HUES64 (cell line): ENCODE data around the gene LCNL1. TPM values are rescaled to one million over a fixed set of nuclear protein-coding genes. Genes with fewer than 3 reads are reported as not detected.

Source experiments
- H3K27ac ChIP-seq: 2 replicates; pipeline ENCODE4 v1.7.0; 2013; ENCODE audit warnings: low read depth, low read length, inconsistent platforms
- H3K27me3 ChIP-seq: 2 replicates; pipeline ENCODE4 v1.6.1; 2013; ENCODE audit warnings: mild to moderate bottlenecking, low read length; ENCODE audit not compliant: insufficient read depth
- H3K36me3 ChIP-seq: 2 replicates; pipeline ENCODE4 v1.6.1; 2013; ENCODE audit warnings: mild to moderate bottlenecking, low read length; ENCODE audit not compliant: insufficient read depth
- H3K4me1 ChIP-seq: 2 replicates; pipeline ENCODE4 v1.6.1; 2013; ENCODE audit warnings: mild to moderate bottlenecking, low read length, moderate library complexity; ENCODE audit not compliant: insufficient read depth
- H3K4me3 ChIP-seq: 2 replicates; pipeline ENCODE4 v1.5.1; 2013; ENCODE audit warnings: mild to moderate bottlenecking, low read length, moderate library complexity
- H3K9ac ChIP-seq: 2 replicates; pipeline ENCODE4 v1.6.1; 2013; ENCODE audit warnings: mild to moderate bottlenecking, low read depth, low read length
- H3K9me3 ChIP-seq: 2 replicates; pipeline ENCODE4 v1.6.1; 2013; ENCODE audit warnings: low read depth, low read length; ENCODE audit not compliant: insufficient read depth
- WGBS: fragments of 150-250, 120-280 bp; methylation state at CpG from one replicate; pipeline ENCODE4 v1.1.7; 2013; ENCODE audit warnings: missing lambda C conversion rate; 5-methylcytosine and 5-hydroxymethylcytosine counted together
- polyA plus RNA-seq, 2 experiments: library from polyadenylated mRNA; stranded (reverse); fragments of 50-300 nt; gene quantifications; one replicate each; pipeline ENCODE4 v1.2.3, GENCODE V29; 2013

LCNL1 gene
- not detected for polyA plus RNA-seq (2013, experiment 1 of 2)
- polyA plus RNA-seq (2013, experiment 2 of 2) = 0.19 TPM

DNA sequence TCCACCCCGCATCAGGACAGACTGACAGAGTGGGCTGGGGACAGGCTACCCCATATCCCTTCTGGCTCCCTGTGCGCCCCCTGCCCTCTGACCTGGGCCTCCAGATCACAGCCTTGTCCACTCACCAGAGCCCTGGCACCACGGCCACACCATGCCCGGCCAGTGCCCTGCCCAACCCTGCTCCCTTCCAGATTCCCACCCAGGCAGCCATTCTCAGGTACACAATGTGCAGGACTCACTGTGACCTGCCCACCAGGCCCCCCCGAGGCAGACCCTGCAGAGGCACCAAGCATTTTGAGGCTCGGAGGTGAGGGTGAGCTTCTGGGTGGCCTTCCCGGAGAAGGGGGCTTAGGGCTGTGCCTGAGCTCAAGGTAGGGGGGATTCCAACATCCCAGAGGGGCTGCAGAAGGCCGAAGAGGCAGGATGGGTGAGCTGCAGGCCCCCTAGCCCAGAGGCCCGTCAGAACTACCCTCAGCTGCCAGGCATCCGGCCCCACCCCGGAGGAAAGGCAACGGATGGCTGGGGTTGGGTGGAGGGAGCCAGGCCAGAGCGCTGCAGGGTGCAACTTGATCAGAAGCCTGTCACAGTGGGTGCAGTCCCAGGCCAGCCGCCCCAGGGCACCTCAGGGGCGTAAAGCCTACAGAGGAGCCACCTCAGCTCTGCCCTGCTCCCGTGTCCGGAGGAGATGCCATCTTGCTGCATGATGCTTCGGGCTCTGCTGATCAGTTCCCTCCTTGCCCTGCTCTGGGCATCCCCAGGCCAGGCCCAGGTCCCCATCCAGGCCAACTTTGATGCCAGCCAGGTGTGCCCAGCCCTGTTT is at the start of gene LCNL1:
Gene LCNL1, plus strand, starts transcription at position 762 of the 820 bp plus-strand sequence. CDS start 594 bp downstream, outside the sequence.
- H3K27me3 ChIP-seq = peaks cover 33% of the 10 kb centered on the region
- no peaks in the 10 kb centered on the region for H3K36me3 ChIP-seq
- no peak within 1 kb of the TSS for H3K4me3 ChIP-seq
- no peaks in the 10 kb centered on the region for H3K9me3 ChIP-seq
- 88% methylated on average over 18 of the region's 18 CpGs for WGBS
- no peaks in the 10 kb centered on the region for H3K4me1 ChIP-seq
- H3K9ac ChIP-seq = no peak within 1 kb of the TSS
- no peak within 1 kb of the TSS for H3K27ac ChIP-seq

DNA sequence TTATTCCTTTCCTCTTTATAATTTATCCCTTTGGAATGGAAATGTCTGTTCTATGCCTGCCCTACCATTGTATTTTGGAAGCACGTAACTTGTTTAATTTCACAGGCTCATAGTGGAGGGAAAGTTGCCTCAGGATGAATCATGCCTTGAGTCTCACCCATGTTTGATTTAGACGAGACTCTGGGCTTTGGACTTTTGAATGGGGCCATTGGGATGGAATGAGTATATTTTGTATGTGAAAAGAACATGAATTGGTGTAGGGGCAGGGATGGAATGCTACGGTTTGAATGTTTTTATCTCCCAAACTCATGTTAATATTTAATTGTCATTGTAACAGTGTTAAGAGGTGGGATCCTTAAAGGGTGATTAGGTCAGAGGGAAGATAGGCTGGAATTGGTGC is 48.5 kb upstream of the LCNL1 start:
- no peaks in the 10 kb centered on the region for H3K27me3 ChIP-seq
- H3K27ac ChIP-seq = no peak overlapping the region
- no peaks in the 10 kb centered on the region for H3K4me1 ChIP-seq
- whole genome bisulfite sequencing = 91% methylated on average over 3 of the region's 3 CpGs
- H3K36me3 ChIP-seq = peaks cover 8% of the 10 kb centered on the region
- H3K4me3 ChIP-seq = no peak overlapping the region
- no peak overlapping the region for H3K9ac ChIP-seq
- no peaks in the 10 kb centered on the region for H3K9me3 ChIP-seq

DNA sequence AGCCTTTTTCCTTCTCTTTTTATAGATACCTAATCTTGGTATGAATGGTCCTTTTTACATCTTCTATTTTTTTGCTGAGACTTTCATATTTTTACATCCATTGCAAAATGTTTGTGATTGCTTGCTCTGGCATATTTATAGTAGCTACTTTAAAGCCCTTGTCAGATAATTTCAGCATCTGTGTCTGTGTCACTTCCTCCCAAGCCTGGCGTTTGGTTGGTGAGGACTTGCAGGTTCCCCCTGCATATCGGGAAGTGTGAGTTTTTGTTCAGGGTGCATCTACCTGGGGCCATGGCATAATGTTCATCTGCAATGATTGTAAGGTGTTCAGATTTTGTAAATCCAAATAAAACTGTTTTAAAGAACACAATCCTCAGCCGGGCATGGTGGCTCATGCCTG is 47.1 kb upstream of the LCNL1 start:
- Histone ChIP-seq H3K9me3 (no peaks in the 10 kb centered on the region), H3K4me3 (no peak overlapping the region), H3K4me1 (no peaks in the 10 kb centered on the region), H3K9ac (no peak overlapping the region), H3K27ac (no peak overlapping the region), H3K36me3 (peaks cover 21% of the 10 kb centered on the region), H3K27me3 (no peaks in the 10 kb centered on the region)
- 96% methylated on average over 3 of the region's 3 CpGs for WGBS

DNA sequence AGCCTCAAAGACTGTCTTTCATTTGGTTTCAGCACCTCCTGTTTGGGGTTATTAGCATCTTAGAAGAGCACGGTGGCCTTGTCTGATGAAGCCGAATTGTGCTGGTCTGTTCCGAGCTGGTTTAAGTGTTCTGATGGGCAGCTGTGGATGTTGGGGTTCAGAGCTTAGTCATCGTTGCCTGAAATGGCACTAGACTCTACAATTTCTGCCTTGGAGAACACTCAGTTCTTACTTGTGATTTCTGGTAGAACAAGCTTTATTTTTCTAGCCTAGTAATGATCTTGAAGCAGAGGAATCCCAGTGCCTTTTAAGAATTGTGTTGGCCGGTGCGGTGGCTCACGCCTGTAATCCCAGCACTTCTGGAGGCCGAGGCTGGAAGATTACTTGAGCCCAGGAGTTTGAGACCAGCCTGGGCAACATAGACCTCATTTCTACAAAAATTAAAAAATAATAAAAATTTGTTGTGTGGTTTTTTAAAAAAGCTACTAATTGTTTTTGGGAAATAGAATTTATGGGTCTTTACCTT is 46.1 kb upstream of the LCNL1 start:
- Histone ChIP-seq H3K4me1 (no peaks in the 10 kb centered on the region), H3K9me3 (no peaks in the 10 kb centered on the region), H3K4me3 (no peak overlapping the region), H3K27ac (no peak overlapping the region), H3K36me3 (peaks cover 31% of the 10 kb centered on the region), H3K27me3 (no peaks in the 10 kb centered on the region), H3K9ac (no peak overlapping the region)
- WGBS = 91% methylated on average over 8 of the region's 8 CpGs

DNA sequence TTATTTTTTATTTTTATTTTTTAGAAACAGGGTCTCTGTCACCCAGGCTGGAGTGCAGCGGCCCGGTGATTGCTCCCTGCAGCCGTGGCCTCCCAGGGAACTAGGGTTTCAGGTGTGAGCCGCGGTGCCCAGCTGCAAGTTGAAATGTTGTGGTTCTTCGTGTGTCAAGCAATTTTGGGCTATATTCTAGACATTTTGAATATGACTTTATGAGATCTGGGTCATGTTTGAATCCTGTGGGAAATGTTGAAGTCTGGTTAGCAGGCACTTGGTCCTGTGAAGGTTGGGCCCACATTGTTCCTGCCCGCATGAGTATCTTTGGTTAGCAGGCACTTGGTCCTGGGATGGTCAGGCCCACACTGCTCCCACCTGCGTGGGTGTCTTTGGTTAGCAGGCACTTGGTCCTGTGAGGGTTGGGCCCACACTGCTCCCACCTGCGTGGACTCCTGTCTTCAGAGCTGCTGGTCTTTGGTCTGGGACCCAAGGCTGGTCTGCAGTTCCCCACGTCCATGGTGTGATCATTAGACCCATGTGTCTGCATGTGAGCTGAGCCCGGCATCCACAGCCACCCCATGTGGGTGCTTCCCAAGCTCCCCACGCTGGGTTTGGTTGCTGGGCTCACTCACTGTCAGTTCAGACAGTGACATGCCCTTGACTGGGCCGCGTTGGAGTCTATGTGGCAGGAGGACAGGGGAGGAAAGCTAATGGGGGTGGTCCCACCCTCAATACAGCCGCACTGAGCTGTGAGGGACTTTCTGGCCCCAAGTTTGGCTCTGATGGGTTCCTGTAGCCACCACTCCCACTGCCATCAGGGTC is 45.4 kb upstream of the LCNL1 start:
- WGBS = 96% methylated on average over 15 of the region's 15 CpGs
- H3K27me3 ChIP-seq = no peaks in the 10 kb centered on the region
- H3K4me3 ChIP-seq = no peak overlapping the region
- H3K9me3 ChIP-seq = no peaks in the 10 kb centered on the region
- H3K4me1 ChIP-seq = no peaks in the 10 kb centered on the region
- H3K27ac ChIP-seq = no peak overlapping the region
- peaks cover 35% of the 10 kb centered on the region for H3K36me3 ChIP-seq
- no peak overlapping the region for H3K9ac ChIP-seq

DNA sequence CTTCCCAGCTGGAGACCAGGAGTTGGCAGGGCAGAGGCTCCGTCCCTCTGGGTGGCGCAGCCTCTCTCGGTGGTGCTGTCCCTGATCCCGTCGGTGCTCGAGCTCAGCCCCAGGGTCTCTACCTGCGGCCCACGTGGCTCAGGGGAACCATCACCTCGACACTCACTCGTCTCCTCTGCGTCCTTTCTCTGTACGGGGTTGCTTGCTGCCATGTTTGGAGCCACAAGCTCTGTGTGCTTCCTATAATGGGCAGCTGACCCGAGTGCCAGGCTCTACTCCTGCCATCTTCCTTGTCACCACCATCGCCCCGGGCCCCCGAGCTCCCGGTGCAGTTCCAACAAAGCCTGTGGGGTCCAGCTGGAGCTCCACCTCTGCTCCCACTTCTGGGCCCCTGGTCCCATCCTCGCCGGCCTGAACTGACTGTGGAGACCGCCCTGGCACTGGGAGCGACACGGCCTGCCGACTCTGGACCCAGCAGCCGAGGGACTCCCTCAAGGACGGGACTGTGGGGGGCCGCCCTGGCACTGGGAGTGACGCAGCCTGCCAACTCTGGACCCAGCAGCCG is 43.3 kb upstream of the LCNL1 start:
- H3K27ac ChIP-seq = no peak overlapping the region
- no peak overlapping the region for H3K9ac ChIP-seq

DNA sequence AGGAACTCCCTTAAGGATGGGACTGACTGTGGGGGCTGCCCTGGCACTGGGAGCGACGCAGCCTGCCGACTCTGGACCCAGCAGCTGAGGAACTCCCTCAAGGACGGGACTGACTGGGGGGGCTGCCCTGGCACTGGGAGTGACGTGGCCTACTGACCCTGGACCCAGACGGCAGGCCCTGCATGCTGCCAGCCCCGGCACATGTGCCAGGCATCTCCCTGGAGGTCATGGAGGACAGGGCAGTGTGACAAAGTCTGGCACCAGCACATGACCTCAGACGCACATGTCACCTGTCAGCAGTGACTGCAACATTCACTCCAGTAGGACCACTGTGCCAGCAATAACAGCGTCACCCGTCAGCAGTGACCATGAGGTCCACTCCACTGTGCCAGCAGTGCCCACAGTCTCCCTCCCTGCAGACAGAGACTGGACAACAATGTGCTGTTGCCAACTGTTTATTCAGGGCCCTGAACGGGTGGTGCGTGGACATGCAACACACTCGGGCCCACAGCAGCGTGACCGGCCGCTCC is 42.7 kb upstream of the LCNL1 start:
- 96% methylated on average over 16 of the region's 16 CpGs for WGBS

More for the DNA sequence above, 43.3 kb upstream of the LCNL1 start:
- H3K4me1 ChIP-seq = no peaks in the 10 kb centered on the region
- no peak overlapping the region for H3K4me3 ChIP-seq
- no peaks in the 10 kb centered on the region for H3K9me3 ChIP-seq
- WGBS = 95% methylated on average over 28 of the region's 28 CpGs
- H3K36me3 ChIP-seq = peaks cover 40% of the 10 kb centered on the region
- no peaks in the 10 kb centered on the region for H3K27me3 ChIP-seq

DNA sequence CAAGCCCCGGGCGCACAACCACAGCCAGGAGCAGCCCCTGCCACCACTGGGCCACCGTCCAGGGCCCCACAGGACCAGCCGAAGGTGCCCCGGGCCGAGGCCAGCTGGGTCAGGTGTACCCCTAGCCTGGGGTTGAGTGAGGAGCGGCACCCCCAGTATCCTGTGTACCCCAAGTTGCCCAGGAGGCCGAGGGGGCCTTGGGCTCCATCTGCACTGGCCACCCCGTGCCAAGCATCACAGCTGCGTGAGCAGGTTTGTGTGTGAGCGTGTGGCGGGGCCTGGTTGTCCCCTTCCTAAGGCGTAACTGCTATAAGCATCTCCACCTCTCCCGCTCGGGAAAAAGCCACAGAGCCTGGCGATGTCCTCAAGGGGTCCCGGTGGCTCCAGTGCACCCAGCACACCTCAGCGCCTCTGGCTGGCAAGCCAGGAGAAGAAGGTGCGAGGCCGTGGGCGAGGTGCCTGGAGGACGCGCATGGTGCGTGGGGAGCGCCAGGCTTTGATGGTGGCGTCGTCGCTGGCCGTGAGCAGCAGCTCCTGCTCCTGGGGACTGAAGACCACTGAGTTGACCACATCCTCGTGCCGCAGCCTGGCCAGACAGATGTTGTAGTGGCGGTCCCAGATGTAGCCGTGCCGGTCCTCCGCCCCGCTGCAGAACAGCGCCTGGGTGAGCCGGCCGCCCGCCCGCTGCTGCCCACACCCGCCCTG is 42.1 kb upstream of the LCNL1 start:
- 96% methylated on average over 42 of the region's 42 CpGs for WGBS
- Histone ChIP-seq H3K4me1 (no peaks in the 10 kb centered on the region), H3K4me3 (no peak overlapping the region), H3K36me3 (peaks cover 40% of the 10 kb centered on the region), H3K9ac (no peak overlapping the region), H3K27me3 (no peaks in the 10 kb centered on the region), H3K9me3 (no peaks in the 10 kb centered on the region), H3K27ac (no peak overlapping the region)

More for the DNA sequence above, 42.7 kb upstream of the LCNL1 start:
- no peak overlapping the region for H3K27ac ChIP-seq
- no peak overlapping the region for H3K9ac ChIP-seq
- H3K9me3 ChIP-seq = no peaks in the 10 kb centered on the region
- H3K27me3 ChIP-seq = no peaks in the 10 kb centered on the region
- H3K36me3 ChIP-seq = peaks cover 40% of the 10 kb centered on the region
- H3K4me3 ChIP-seq = no peak overlapping the region
- H3K4me1 ChIP-seq = no peaks in the 10 kb centered on the region

DNA sequence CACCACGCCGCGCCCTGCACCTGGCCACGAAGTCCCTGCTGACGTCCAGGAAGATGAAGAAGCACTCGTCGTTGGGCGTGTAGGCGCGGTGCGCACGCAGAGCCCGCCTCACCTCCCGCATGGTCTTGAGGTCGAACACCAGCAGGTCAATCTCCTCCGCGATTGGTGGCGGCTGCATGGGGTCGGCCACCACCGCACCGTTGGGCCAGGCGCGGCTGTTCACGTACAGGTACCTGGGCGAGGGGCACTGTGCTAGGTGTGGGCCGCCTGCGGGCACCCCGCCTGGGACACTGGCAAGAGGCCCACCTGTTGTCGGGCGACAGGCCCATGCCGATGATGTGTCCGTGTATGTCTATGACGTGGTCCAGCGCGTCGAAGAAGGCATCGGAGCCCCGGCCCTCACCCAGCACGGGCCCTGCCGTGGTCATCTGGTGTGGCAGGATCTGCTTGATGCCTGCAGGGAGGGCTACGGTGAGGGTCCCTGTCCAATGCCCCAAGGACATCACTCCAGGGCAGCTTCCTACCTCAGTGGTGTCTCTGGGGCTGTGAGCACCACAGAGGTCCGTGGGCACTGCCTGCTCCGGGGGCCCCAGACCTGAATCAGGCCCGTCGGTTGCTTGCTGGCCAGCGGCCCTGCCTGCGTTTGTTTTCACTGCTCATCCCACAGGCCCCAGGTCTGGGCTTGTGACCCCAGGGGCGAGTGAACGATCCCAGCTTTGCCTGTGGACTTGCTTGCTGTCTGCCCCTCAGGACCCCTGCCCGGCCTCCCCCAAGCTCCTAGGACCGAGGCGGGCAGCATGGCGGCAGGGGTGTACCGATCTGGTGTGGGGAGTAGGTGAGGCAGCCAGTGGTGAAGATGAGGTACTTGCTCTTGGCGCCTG is 41.3 kb upstream of the LCNL1 start:
- Histone ChIP-seq H3K27ac (no peak overlapping the region), H3K4me1 (no peaks in the 10 kb centered on the region), H3K36me3 (peaks cover 40% of the 10 kb centered on the region), H3K9ac (no peak overlapping the region), H3K4me3 (no peak overlapping the region), H3K27me3 (no peaks in the 10 kb centered on the region), H3K9me3 (no peaks in the 10 kb centered on the region)
- WGBS = 96% methylated on average over 55 of the region's 55 CpGs
